ENCODE results near the gene SPATA6L.
"Not testable (repeated sequence)": the region's sequence is repeated elsewhere in the genome, so short reads cannot be mapped to it uniquely, and the experiment has no call there.

The SPATA6L gene

DNA sequence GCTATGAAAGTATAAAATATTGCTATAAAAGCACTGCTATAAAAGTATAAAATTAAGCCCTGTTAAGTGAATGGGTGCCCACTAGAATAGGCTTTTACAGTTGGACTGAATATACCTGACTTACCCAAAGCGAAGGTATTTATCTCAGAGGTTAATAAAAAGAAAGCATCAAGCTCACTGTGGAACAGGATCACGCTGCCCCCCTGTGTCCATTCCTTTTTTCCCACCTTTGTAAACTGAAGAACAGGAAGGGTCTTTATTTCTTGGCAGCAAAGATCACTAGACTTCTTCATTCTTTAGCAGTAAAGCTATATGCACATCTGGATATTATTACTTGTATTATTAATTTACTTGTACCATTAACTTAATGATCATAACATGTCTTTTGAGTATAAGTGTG, 26.3 kb downstream of the SPATA6L start:
- DNase-seq (ENCODE audit: low read depth in 2 of 3, low spot score in 2 of 3), result no peak

DNA sequence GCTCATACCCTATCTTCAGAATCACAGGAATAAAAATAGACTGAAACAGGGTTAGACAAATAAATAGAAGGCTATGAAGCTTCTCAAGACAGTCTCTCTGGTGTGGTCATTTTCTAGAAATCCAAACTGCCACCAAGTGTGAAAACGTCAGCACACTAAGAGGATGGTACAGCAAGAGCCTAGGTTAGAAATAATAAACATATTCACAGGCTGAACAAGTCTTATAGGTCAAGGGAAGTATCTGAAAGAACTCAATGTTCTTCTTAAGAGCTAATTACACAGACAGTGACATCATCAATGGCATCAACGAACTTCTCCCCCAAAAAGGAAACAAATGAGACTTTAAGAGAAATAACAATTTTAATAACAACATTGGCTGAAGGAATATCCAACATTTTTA, 26.9 kb downstream of the SPATA6L start:
- no peak for DNase-seq (ENCODE audit: low read depth in 2 of 3, low spot score in 2 of 3)

DNA sequence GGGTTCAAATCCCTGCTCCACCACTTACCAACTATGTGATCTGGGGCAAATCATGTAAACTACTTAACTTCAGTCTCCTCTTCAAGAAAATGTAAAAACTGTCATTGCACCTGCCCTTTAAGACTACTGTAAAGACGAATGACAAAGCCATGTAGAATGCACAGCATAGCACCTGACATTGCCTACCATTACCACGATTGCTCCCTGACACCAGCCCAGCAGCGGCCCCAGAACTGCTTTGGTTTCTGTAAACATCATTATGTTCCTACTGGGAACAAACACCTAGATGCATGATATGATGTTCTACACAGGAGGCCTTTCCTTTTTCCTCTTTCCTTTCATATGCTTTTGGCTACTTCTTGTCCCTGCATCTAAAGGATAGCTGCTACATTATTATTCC, 27.3 kb downstream of the SPATA6L start:
- no peak for DNase-seq (ENCODE audit: low read depth in 2 of 3, low spot score in 2 of 3)

DNA sequence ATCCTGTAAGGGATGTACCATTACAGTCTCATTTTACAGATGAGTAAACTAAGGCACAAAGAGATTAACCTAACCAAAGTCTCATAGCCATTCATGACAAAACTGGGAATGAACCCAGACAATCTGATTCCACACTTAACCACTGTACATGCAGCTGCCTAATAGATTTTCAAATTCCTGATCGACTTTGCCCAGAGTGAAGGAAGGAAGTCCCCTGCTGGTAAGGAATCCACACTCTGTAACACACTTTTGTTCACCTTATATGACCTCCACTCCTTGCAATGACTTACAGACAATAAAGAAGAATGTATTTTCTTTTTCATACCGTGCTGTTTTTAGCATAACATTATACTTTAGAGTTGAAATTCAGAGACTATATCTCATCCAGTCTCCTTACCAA, 35.4 kb downstream of the SPATA6L start:
- no peak for DNase-seq (ENCODE audit: low read depth in 2 of 3, low spot score in 2 of 3)

DNA sequence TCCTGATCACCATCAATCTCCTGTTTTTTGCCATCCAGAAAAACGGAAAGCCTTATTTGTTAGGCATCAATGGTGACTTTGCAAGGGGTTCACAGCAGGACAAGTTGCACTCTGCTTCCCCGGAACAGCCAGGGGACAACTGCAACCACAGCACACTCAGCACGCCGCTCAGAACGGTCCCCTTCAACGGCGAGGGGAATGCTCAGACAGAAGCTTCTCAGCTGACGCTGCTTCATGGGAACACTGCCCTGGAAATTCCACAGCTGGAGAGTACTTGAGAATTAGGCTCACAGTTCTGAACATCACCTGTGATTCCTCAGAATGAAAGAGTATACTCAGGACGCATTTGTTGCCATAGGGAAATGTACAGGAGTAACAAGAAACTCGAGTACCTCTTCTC, 44.3 kb downstream of the SPATA6L start:
- no peak for DNase-seq (ENCODE audit: low read depth in 2 of 3, low spot score in 2 of 3)

DNA sequence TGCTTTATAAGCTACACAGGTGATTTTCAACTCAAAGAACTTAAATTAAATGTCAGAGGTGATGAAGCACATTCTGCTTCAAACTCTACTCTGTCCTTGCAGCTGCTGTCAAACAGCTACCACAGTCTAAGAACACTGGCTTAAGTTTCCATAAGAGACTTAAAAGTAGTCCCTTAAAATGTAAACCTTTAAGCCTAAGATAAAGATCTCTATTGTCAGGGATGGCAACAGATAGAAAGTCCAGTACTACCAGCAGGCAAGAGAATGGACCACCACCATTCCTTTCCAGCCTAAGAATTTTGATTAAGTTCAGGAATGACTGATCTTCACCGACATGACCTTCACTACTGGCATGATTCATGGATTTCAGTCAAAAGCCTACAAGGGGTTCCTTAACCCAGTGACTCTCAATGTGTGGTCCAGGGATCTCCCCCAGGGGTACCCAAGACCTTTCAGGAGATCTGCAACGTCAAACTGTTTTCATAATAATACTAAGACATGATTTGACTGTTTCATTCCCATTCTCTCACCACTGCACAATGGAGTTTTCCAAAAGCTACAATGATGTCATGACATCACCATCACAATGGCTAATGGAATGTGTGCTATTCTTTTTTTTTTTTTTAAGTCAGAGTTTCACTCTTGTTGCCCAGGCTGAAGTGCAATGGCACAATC, 45.3 kb downstream of the SPATA6L start:
- DNase-seq (ENCODE audit: low read depth in 2 of 3, low spot score in 2 of 3), result no peak

DNA sequence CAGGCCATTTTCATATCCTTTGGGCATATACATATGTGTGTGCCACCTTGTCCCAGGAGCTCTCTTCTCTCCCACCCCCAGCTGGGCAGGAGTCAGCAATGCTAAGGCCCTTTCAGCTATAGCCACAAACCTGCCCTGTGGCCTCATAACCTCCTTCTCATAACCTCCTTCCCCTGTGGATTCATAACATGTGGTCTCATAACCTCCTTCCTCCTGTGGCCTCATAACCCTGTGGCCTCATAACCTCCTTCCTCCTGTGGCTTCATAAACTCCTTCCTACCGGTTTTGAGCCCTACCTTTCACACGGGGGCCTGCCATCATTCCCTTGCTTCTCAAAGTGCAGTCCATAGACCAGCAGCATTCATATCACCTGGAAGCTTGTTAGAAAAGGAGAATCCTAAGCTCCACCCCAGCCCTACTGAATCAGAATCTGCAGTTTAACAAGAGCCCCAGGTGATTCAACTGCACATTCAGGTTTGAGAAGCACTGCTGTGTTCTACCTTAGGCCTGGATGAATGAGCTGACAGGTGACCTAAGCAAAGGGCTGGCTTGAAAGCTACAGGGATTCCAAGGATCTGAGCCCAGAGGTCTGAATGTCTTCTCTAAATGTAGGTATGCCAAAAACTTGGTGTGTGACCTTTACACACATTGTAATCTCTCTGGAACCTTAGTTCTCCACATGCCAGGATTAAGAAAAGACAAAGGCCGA, 46.1 kb downstream of the SPATA6L start:
- no peak for DNase-seq (ENCODE audit: low read depth in 2 of 3, low spot score in 2 of 3)

DNA sequence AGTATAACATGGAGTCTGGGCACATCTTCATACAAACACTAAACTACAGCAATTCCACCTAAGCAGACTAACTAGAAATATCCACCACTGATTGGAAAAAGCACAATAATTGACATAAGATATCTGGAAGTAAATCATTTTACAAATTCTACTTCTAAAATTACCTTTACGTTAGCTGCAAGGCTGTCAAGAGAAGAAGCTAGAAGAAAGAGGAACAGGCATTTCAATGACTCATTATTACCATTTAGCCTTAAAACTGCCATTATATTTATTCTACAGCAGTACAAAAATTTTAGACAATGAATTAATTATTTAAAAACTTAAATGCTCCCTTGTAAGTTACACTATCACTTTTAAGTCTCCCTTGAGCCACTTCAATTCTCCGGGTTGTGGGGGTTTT, 47.6 kb downstream of the SPATA6L start:
- no peak for DNase-seq (ENCODE audit: low read depth in 2 of 3, low spot score in 2 of 3)

DNA sequence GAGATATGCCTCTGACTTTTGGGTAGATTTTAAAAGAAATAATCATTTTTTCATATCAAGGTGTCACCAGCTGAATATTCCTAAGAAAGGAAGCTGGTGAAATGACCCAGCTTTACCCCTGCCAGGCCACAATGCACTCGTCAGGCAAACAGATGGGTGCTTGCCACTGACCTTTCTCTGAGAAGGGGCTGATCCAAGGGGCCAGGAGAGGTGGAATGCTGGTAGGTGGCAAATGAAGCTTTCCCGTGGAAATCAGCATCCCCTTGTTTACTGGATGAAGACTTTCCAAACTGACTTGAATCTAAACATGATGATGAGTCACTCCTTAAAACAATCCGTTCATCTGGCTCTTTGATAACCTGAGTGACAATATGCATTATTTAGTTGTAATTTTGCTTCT, 48.5 kb downstream of the SPATA6L start:
- DNase-seq (ENCODE audit: low read depth in 2 of 3, low spot score in 2 of 3), result no peak

DNA sequence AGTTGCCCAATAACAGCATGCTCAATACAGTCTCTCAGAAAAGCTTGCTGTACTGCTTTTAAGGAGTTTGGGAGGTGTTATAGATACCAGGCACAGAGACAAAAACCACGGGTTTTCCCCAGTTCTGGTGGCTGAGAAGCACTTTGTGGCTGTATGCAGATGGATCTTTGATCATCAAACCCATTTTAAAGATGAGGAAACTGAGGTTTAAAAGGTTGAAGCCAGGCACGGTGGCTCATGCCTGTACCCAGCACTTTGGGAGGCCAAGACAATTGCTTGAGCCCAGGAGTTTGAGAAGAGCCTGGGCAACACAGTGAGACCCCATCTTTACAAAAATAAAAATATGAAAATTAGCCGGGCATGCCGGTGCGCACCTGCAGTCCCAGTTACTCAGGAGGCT, 50.5 kb downstream of the SPATA6L start:
- no peak for DNase-seq (ENCODE audit: low read depth in 2 of 3, low spot score in 2 of 3)

DNA sequence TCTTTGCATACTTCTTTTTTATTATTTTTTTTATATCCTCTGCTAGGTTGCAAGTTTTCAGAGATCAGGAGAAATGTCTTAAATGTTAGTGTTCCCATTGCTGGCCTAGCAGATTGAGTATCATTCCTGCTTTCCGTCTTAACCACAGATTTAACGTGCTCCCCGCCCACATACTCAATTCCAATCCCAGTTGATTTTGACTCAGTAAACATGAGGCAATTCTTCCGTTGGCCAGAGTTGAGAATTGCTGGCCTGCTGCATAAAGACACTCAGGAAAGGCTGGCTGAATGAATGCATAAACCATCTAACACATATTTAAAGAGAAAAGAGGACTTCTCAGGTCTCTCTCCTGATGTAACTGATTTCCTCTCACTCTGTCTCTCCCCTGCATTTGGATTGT, 51.0 kb downstream of the SPATA6L start:
- no peak for DNase-seq (ENCODE audit: low read depth in 2 of 3, low spot score in 2 of 3)

DNA sequence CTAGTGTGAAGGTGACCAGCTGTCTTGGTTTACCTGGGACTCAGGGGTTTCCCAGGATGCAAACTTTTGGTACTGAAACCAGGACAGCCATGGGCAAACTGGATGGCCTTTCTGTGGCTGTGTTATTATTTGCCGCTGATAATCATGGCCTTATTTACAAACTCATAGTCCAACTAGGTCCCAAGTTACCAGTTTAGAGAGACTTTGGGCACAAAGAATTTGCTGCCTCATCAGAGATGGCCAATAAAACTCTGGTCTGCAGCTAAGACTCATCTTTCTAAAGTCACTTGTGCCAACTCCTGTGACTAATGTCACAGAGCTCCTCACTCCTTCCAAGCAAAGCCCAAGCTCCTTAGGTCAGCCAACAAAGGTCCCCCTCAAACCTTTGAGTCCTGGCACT, 51.7 kb downstream of the SPATA6L start:
- DNase-seq (ENCODE audit: low read depth in 2 of 3, low spot score in 2 of 3), result no peak

DNA sequence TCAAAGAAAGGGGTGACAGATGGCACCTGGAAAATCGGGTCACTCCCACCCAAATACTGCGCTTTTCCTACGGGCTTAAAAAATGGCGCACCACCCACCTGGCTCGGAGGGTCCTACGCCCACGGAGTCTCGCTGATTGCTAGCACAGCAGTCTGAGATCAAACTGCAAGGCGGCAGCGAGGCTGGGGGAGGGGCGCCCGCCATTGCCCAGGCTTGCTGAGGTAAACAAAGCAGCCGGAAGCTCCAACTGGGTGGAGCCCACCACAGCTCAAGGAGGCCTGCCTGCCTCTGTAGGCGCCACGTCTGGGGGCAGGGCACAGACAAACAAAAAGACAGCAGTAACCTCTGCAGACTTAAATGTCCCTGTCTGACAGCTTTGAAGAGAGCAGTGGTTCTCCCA, 60.2 kb downstream of the SPATA6L start:
- DNase-seq (ENCODE audit: low read depth in 2 of 3, low spot score in 2 of 3), result not testable (repeated sequence)

DNA sequence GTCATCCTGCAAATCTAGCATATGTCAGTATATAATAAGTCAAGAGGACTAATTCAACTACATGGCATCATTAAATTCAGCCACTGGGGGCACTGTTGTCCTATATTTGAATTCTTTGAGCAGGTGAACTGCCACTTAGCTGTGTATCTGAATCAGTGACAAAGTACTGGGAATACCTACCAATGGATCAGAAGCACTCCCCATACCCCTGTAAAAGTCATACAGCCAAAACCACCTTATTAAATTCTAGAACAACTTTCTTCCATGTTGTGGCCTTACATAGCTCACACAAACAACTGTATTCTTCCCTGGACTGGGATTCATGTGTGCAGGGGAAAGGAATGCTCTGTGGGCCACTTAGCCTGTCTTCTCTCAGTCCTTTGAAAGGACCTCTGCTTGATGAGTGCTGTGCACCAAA, 61.6 kb downstream of the SPATA6L start:
- peak in 2 of 3 experiments; percentile 22 for DNase-seq (ENCODE audit: low read depth in 2 of 3, low spot score in 2 of 3)

DNA sequence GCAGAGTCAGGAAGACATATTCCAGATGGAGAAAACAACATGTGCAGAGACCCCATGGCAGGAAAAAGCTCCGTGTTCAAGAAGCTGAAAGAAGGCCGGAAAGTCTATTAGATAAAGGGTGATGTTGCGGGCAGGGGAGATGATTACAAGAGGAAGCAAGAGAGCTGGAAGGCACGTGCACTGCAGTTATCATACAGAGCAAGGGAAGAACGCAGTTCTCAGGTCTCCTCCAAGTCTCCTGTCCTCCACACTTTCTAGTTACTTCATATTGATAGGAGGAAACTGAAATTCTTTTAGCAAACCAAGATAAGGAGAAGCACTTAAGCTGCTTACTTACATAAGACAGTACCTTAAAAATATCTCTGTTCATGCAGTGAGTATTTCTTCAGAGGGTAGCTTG, 62.5 kb downstream of the SPATA6L start:
- DNase-seq (ENCODE audit: low read depth in 2 of 3, low spot score in 2 of 3), result no peak

DNA sequence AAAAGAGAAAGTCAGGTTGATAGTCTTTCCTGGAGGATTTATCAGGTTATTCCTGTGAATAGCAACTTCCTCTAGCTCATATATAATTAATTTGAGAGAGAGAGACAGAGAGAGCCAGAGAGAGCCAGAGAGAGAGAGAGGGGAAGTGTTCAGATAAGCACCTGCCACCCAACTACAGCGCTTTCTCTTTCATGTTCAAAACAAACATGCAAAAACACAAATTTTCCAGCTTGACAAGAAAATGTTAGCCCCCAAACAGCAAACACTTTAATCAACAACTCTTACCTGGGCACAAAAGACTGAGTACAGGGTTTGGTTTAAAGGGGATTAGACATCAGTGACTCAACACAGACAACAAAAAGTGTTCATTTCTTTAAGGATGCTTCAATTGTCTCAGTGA, 65.9 kb downstream of the SPATA6L start:
- no peak for DNase-seq (ENCODE audit: low read depth in 2 of 3, low spot score in 2 of 3)

DNA sequence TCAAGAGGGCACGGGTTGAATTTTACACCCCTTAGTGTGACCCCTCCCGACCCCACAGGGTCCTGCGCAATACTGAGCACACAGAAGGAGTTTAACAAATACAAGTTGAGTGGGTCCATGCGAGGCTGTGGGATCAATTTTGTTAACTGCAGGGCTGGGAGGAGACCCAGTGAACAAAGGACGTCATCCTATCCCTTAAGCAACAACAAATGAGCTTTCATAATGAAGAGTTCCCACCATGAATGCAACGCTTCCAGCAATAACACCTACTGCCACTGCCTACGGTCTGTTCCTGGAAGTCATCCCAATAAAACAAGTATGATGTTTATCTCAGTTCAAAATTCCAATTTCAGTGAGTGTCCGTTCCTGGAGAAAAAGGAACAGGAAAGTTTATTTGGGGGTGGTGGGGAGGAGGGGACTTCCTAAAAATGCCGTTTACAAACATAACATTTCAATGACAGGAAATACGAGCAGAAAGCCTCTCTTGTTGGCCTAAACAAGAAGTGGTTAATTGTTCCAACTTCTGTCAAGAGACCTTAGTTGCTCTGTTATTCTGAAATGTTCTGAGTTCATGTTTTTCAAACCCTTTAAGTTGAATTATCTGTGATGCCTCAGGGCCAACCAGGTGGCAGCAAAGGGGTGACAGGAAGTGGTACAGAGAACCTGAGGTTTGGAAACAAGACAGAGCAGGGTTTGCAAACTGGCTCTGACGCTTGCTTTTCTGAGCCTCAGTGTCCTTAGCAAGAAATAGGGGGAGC, 69.9 kb downstream of the SPATA6L start:
- no peak for DNase-seq (ENCODE audit: low read depth in 2 of 3, low spot score in 2 of 3)

DNA sequence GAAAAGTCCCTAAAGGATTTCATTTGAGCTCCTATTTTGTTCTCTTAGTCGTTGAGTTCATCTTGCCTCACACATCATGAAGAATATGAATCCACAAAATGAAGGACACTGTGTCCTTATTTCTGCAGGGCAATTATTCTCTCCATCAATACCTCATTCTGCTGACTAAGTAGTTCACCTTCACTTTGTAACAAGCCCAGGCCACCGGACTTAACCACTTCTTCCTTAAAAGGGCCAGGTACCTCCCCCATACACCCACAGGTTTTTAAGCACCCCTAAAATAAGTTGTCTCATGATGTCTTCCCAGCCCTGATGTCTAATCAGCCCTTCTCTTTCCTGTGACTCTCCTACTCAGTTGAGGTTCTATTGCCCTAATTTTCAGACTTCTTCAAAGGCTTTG, 71.3 kb downstream of the SPATA6L start:
- DNase-seq (ENCODE audit: low read depth in 2 of 3, low spot score in 2 of 3), result no peak

DNA sequence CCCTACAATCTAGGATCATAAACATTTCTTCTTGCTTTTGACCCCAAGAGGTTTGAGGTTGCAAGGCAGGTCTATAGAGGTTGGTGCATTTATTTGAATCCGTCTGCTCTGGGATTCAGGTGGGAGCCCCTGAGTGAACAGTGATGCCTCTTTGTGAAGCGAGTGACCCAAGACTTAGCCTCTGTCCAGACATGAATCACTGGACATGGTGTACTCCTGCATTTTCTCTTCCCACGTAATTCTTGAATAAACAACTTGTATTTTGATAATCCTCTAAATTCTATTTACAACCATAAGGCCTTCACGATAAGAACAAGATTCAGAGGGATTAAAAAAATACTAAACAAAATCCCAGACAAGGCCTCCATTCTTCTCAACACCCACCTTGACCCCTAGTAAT, 71.7 kb downstream of the SPATA6L start:
- no peak for DNase-seq (ENCODE audit: low read depth in 2 of 3, low spot score in 2 of 3)

DNA sequence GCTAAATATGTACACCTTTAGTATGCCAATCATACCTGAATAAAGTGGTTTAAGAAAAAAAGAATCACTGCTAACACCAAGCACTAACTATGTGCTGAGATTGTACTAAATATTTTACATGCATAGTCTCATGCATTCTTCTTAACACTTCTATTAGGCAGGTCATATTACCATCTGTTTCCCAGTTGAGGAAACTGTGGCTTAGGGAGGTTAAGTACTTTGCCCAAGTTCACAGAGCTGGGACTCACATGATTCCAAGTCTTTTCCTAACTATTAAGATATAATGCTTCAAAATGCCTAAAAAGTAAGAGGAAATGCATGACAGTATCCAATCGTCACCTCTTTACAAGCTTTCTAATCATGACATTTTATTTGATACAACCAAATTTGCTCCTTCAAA, 73.4 kb downstream of the SPATA6L start:
- DNase-seq (ENCODE audit: low read depth in 2 of 3, low spot score in 2 of 3), result no peak

DNA sequence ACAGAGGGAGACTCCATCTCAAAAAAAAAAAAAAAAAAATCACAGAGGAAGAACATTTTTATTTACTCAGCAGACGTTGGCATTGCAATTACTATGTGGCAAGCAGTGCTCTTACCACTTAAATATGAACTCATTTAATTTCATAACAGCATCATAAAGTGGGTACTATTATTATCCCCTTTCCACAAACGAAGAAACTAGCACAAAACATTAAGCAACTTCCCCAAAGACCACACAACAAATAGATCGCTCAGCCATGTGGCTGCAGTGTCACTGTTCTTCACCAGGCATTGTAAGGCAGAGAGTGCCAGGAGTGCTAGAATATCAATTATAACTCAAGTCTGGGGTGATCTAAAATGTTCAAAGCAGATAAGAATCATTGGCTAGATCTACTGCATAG, 74.0 kb downstream of the SPATA6L start:
- DNase-seq (ENCODE audit: low read depth in 2 of 3, low spot score in 2 of 3), result no peak

DNA sequence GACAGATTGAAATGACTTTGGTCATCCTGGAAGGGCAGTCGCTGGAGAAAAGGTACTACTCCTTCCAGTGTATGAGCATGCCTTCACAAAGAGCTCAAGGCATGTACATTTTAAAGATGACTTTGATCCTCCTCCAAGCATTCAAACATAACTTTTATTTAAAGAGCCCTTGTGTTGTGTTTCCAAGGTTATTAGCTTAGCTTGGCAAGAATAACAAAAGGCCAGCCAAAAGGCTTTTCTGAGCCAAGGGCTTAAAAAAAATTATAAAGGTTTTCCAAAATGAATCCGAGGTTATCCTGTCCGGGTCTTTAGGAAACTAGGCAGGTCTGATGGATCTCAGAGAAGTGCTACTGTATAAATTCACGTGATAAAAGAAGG, 75.2 kb downstream of the SPATA6L start:
- DNase-seq (ENCODE audit: low read depth in 2 of 3, low spot score in 2 of 3), result no peak

All from activated CD8-positive, alpha-beta memory T cell treated with anti-CD3 and anti-CD28 coated beads for 48 hours (primary cell).